IMR-90 (cell line): ENCODE measurements around the gene RMDN2. TPM values are rescaled to one million over a fixed set of nuclear protein-coding genes. Genes with fewer than 3 reads are reported as not detected.

ENCODE experiments used
- ATAC-seq: fragments of 200-7000 bp; cut with Tn5 transposase; 2 replicates; pipeline ENCODE4 v1.9.1; 2020; ENCODE audit warnings: low read depth, mild to moderate bottlenecking, moderate library complexity
- BruUV-seq: library from RNA; stranded (reverse); fragments of 400-500 nt; replicated peaks from 2 replicates; lab custom pipeline; 2021; lab: Mats Ljungman, UMichigan
- CTCF ChIA-PET: fragments of 300-600 bp; formaldehyde crosslinking; extraction: SDS; loops from one replicate; lab custom pipeline; 2021; ENCODE audit warnings: antibody characterized with exemption; lab: Yijun Ruan, JAX
- POLR2A ChIA-PET: fragments of 300-600 bp; sonication (Branson Sonifier 250); formaldehyde crosslinking; loops from one replicate; lab custom pipeline; 2022; ENCODE audit warnings: antibody characterized with exemption; ENCODE audit not compliant: unreplicated experiment; lab: Charles Lee
- DNase-seq: peaks from one replicate; pipeline ENCODE4 v3.0.0; 2013
- H2AFZ ChIP-seq: replicated peaks from 2 replicates; pipeline ENCODE3; 2013; ENCODE audit warnings: low read length, mild to moderate bottlenecking; ENCODE audit not compliant: poor library complexity
- H2AK5ac ChIP-seq: 2 replicates; pipeline ENCODE4 v1.6.1; 2013; ENCODE audit warnings: low read depth, low read length, inconsistent platforms
- H2AK9ac ChIP-seq: replicated peaks from 2 replicates; pipeline ENCODE3; 2013; ENCODE audit warnings: mild to moderate bottlenecking, low read depth, low read length, moderate library complexity; ENCODE audit not compliant: poor library complexity
- H2BK120ac ChIP-seq: 2 replicates; pipeline ENCODE4 v1.6.1; 2013; ENCODE audit warnings: low read depth, low read length, inconsistent platforms
- H2BK15ac ChIP-seq: 3 replicates; pipeline ENCODE4 v1.6.1; 2013; ENCODE audit warnings: low read depth, low read length, inconsistent platforms
- H2BK20ac ChIP-seq: 2 replicates; pipeline ENCODE4 v1.6.1; 2013; ENCODE audit warnings: low read depth, mild to moderate bottlenecking, inconsistent platforms, low read length, moderate library complexity
- H2BK5ac ChIP-seq: 2 replicates; pipeline ENCODE4 v1.6.1; 2013; ENCODE audit warnings: mild to moderate bottlenecking, low read depth, low read length, inconsistent platforms; ENCODE audit not compliant: poor library complexity, severe bottlenecking
- H3K14ac ChIP-seq: replicated peaks from 2 replicates; pipeline ENCODE4 v1.6.1; 2013; ENCODE audit warnings: low read depth, low read length, inconsistent platforms
- H3K18ac ChIP-seq: 2 replicates; pipeline ENCODE4 v1.6.1; 2013; ENCODE audit warnings: low read depth, low read length, control low read depth
- H3K23ac ChIP-seq: 2 replicates; pipeline ENCODE4 v1.6.1; 2013; ENCODE audit warnings: low read depth, low read length, inconsistent platforms
- H3K27ac ChIP-seq: 2 replicates; pipeline ENCODE4 v1.5.1; 2013; ENCODE audit warnings: mild to moderate bottlenecking, control low read depth, low read length; ENCODE audit not compliant: insufficient read depth
- H3K27me3 ChIP-seq: 2 replicates; pipeline ENCODE4 v1.6.1; 2013; ENCODE audit warnings: low read length; ENCODE audit not compliant: control insufficient read depth, insufficient read depth
- H3K36me3 ChIP-seq: 2 replicates; pipeline ENCODE4 v1.6.1; 2013; ENCODE audit warnings: low read length, mixed read lengths; ENCODE audit not compliant: control insufficient read depth, insufficient read depth
- H3K4ac ChIP-seq: 2 replicates; pipeline ENCODE4 v1.6.1; 2013; ENCODE audit warnings: low read depth, low read length, inconsistent platforms
- H3K4me1 ChIP-seq: 2 replicates; pipeline ENCODE4 v1.6.1; 2013; ENCODE audit warnings: low read length, mixed read lengths; ENCODE audit not compliant: control insufficient read depth, insufficient read depth
- H3K4me2 ChIP-seq: 2 replicates; pipeline ENCODE4 v1.6.1; 2013; ENCODE audit warnings: low read depth, mild to moderate bottlenecking, control low read depth, low read length, moderate library complexity
- H3K4me3 ChIP-seq: 2 replicates; pipeline ENCODE4 v1.5.1; 2013; ENCODE audit warnings: low read depth, mild to moderate bottlenecking, control low read depth, low read length, moderate library complexity; ENCODE audit not compliant: insufficient read depth
- H3K56ac ChIP-seq: 2 replicates; pipeline ENCODE4 v1.6.1; 2013; ENCODE audit warnings: low read length, inconsistent platforms; ENCODE audit not compliant: insufficient read depth; ENCODE audit errors: extremely low read depth
- H3K79me1 ChIP-seq, 2 experiments: 2 replicates each; pipeline ENCODE4 v1.6.1; 2013; ENCODE audit warnings: low read length in 2 of 2, inconsistent platforms in 1 of 2, low read depth in 1 of 2
- H3K9ac ChIP-seq: 2 replicates; pipeline ENCODE4 v1.6.1; 2013; ENCODE audit warnings: low read depth, low read length, control low read depth
- H3K9me1 ChIP-seq: 2 replicates; pipeline ENCODE4 v1.6.1; 2013; ENCODE audit warnings: low read length, inconsistent platforms; ENCODE audit not compliant: insufficient read depth
- H3K9me3 ChIP-seq: 2 replicates; pipeline ENCODE4 v1.6.1; 2013; ENCODE audit warnings: low read length; ENCODE audit not compliant: control insufficient read depth, insufficient read depth
- H4K20me1 ChIP-seq: 2 replicates; pipeline ENCODE4 v1.6.1; 2013; ENCODE audit warnings: low read length, inconsistent platforms; ENCODE audit not compliant: insufficient read depth
- H4K5ac ChIP-seq: 2 replicates; pipeline ENCODE4 v1.6.1; 2013; ENCODE audit warnings: mild to moderate bottlenecking, low read depth, low read length, control low read depth
- H4K8ac ChIP-seq, 2 experiments: 2 replicates each; pipeline ENCODE4 v1.6.1; 2013; ENCODE audit warnings: low read depth in 2 of 2, low read length in 2 of 2, control low read depth in 1 of 2, inconsistent platforms in 1 of 2
- H4K91ac ChIP-seq: 2 replicates; pipeline ENCODE4 v1.6.1; 2013; ENCODE audit warnings: low read depth, low read length, inconsistent platforms; ENCODE audit not compliant: insufficient read depth
- BHLHE40 ChIP-seq: fragments of 150-350 bp; IDR thresholded peaks from 2 replicates; pipeline ENCODE4 v1.6.1; 2016; ENCODE audit warnings: mild to moderate bottlenecking, low read depth, low read length
- CEBPB ChIP-seq: IDR thresholded peaks from 2 replicates; pipeline ENCODE4 v1.6.1; 2012; ENCODE audit warnings: low read depth, low read length, improper control_type of control experiment
- CHD1 ChIP-seq: IDR thresholded peaks from 2 replicates; pipeline ENCODE4 v1.6.1; 2012; ENCODE audit warnings: low read depth, low read length, improper control_type of control experiment
- MAFK ChIP-seq: IDR thresholded peaks from 2 replicates; pipeline ENCODE4 v1.6.1; 2012; ENCODE audit warnings: low read depth, low read length, improper control_type of control experiment
- MXI1 ChIP-seq: IDR thresholded peaks from 2 replicates; pipeline ENCODE4 v1.6.1; 2012; ENCODE audit warnings: low read depth, mild to moderate bottlenecking, low read length, moderate library complexity, borderline replicate concordance
- POLR2A ChIP-seq: IDR thresholded peaks from 2 replicates; pipeline ENCODE4 v1.6.1; 2012; ENCODE audit warnings: mild to moderate bottlenecking, low read depth, low read length
- RAD21 ChIP-seq: IDR thresholded peaks from 2 replicates; pipeline ENCODE4 v1.6.1; 2012; ENCODE audit warnings: low read length, improper control_type of control experiment
- RCOR1 ChIP-seq: IDR thresholded peaks from 2 replicates; pipeline ENCODE4 v1.6.1; 2012; ENCODE audit warnings: mild to moderate bottlenecking, low read length, improper control_type of control experiment; ENCODE audit not compliant: insufficient replicate concordance
- SMC3 ChIP-seq: fragments of 150-350 bp; IDR thresholded peaks from 2 replicates; pipeline ENCODE4 v1.6.1; 2016; ENCODE audit warnings: low read depth, mild to moderate bottlenecking, antibody characterized with exemption, low read length, moderate library complexity
- WGBS, 2 experiments: methylation state at CpG; one replicate each; pipeline versions ENCODE4 v1.1.5 to v1.1.7; 2013; ENCODE audit warnings: missing lambda C conversion rate in 2 of 2; ENCODE audit not compliant: insufficient read length in 1 of 2; ENCODE audit errors: extremely low coverage in 2 of 2; 5-methylcytosine and 5-hydroxymethylcytosine counted together
- dilution Hi-C: fragments of 300-500 bp; cut with HindIII; formaldehyde crosslinking; loops from one replicate; pipeline ENCODE4 v1.14.3; 2018; ENCODE audit warnings: low sequenced_read_pairs; ENCODE audit not compliant: unreplicated experiment
- in situ Hi-C: fragments of 300-500 bp; cut with MboI; formaldehyde crosslinking; loops from 3 replicates; pipeline ENCODE4 v1.14.3; 2019; ENCODE audit warnings: low sequenced_read_pairs, inconsistent platforms, mixed read lengths
- intact Hi-C: fragments of 100-400 bp; cut with micrococcal nuclease; formaldehyde crosslinking; loops from 2 replicates; pipeline ENCODE4 v1.10.0; 2022
- polyA plus RNA-seq, 3 experiments: library from polyadenylated mRNA; depleted of rRNA; stranded (reverse); fragments of >200 nt; gene quantifications; 2 replicates each; pipeline ENCODE4 v1.2.3, GENCODE V29; 2012; ENCODE audit warnings: low replicate concordance in 1 of 3
- total RNA-seq: library from RNA; depleted of rRNA; stranded (reverse); fragments of >200 nt; gene quantifications from 2 replicates; pipeline ENCODE4 v1.2.3, GENCODE V29; 2012

Gene RMDN2
- total and polyA plus RNA-seq, 2 of the 4 experiments (the other 2 are of a cell fraction), result 2.3 to 3.0 TPM

- H4K8ac ChIP-seq, result no peak overlapping the region
- no peak overlapping the region for H3K4ac ChIP-seq
- no peak overlapping the region for H3K4me3 ChIP-seq
- no peak overlapping the region for H3K23ac ChIP-seq
- no peak overlapping the region for H2AK9ac ChIP-seq
- H2BK20ac ChIP-seq, result no peak overlapping the region
- BruUV-seq, result no TSS peak
- no peak overlapping the region for H4K5ac ChIP-seq
- no peak overlapping the region for H2BK15ac ChIP-seq
- no peak overlapping the region for H4K91ac ChIP-seq
- TF ChIP-seq BHLHE40, result no peak
- no peak for TF ChIP-seq MXI1
- no peak for TF ChIP-seq CEBPB
- no peak for TF ChIP-seq SMC3
- no peak for TF ChIP-seq CHD1
- TF ChIP-seq POLR2A, result no peak
- TF ChIP-seq RCOR1, result no peak
- TF ChIP-seq RAD21, result no peak
- no peak for TF ChIP-seq MAFK
- no peak overlapping the region for H3K9ac ChIP-seq
- ChIA-PET CTCF (no interaction called here), POLR2A (no interaction called here)
- H4K20me1 ChIP-seq, result no peaks in the 10 kb centered on the region
- no peak overlapping the region for H2BK5ac ChIP-seq
- intact Hi-C loops (loop anchor here (5.0 kb wide), 1 partner anchor 226 kb away; no protein-coding TSS in a partner anchor), in situ Hi-C loops (no loop called here), dilution Hi-C loops (no loop called here)
- no peak overlapping the region for H3K27ac ChIP-seq
- DNase-seq (no peak), ATAC-seq (no peak)
- no peak overlapping the region for H3K18ac ChIP-seq
- H3K9me1 ChIP-seq, result no peaks in the 10 kb centered on the region
- H2BK120ac ChIP-seq, result no peak overlapping the region
- 100% methylated on average over 1 of the region's 7 CpGs; no CpG with 5 or more reads in 1 of the 2 experiments for WGBS, 2 experiments
- peaks cover 2% of the 10 kb centered on the region; the same call in 1 of the 2 replicates for H3K9me3 ChIP-seq
- no peak overlapping the region for H3K14ac ChIP-seq
- H3K27me3 ChIP-seq, result peaks cover 28% of the 10 kb centered on the region
- H3K36me3 ChIP-seq, result no peaks in the 10 kb centered on the region
- H3K56ac ChIP-seq, result no peak overlapping the region
- no peak overlapping the region for H2AK5ac ChIP-seq
- H3K4me1 ChIP-seq, result peaks cover 6% of the 10 kb centered on the region; the same call in 1 of the 2 replicates
- H2AFZ ChIP-seq, result no peak overlapping the region
- no peak overlapping the region for H3K4me2 ChIP-seq
- no peaks in the 10 kb centered on the region for H3K79me1 ChIP-seq
Measured at GRCh38 chr2:38035968-38036367, 110.9 kb downstream of the RMDN2 start.
